K562 (cell line): ENCODE measurements around the gene MBD6. TPM values are rescaled to one million over a fixed set of nuclear protein-coding genes. Genes with fewer than 3 reads are reported as not detected.

Experiments used
- CREBBP ChIP-seq: IDR thresholded peaks from one replicate; pipeline ENCODE4 v1.6.1; 2012; ENCODE audit warnings: low read depth, mild to moderate bottlenecking, control low read depth, inconsistent platforms, low read length
- ELF4 ChIP-seq: fragments of 450-650 bp; formaldehyde crosslinking; IDR thresholded peaks from 2 replicates; pipeline ENCODE4 v1.4.0; 2022; ENCODE audit warnings: missing genetic modification characterization
- HNRNPLL ChIP-seq: fragments of 200-400 bp; formaldehyde crosslinking; IDR thresholded peaks from 2 replicates; pipeline ENCODE4 v1.6.1; 2017; ENCODE audit warnings: low read length, low read depth, mild to moderate bottlenecking; ENCODE audit not compliant: poor library complexity, severe bottlenecking
- ILK ChIP-seq: fragments of 450-650 bp; IDR thresholded peaks from 2 replicates; pipeline ENCODE4 v1.6.1; 2016; ENCODE audit warnings: missing genetic modification characterization, low read depth, mild to moderate bottlenecking, missing compliant biosample characterization, moderate library complexity, borderline replicate concordance
- NR2C1 ChIP-seq, 2 experiments: fragments of 450-650 bp; IDR thresholded peaks; 2 replicates each; pipeline ENCODE4 v1.6.1; 2017; ENCODE audit warnings: mild to moderate bottlenecking in 2 of 2, antibody characterized with exemption in 1 of 2, inconsistent platforms in 1 of 2, missing compliant biosample characterization in 1 of 2, missing genetic modification characterization in 1 of 2
- POLR2AphosphoS2 ChIP-seq: IDR thresholded peaks from 2 replicates; pipeline ENCODE4 v1.6.1; 2012; ENCODE audit warnings: low read length, improper control_type of control experiment
- POLR2AphosphoS5 ChIP-seq: IDR thresholded peaks from 2 replicates; pipeline ENCODE4 v1.6.1; 2011; ENCODE audit warnings: mild to moderate bottlenecking, low read depth, low read length, moderate library complexity; ENCODE audit not compliant: control insufficient read depth, insufficient read depth
- POLR3A ChIP-seq: IDR thresholded peaks from 2 replicates; pipeline ENCODE4 v1.6.1; 2011; ENCODE audit warnings: borderline replicate concordance, mild to moderate bottlenecking, moderate library complexity; ENCODE audit not compliant: insufficient read length, insufficient read depth; ENCODE audit errors: extremely low read depth
- PPARD ChIP-seq: fragments of 250-450 bp; sonication (Bioruptor Pico); IDR thresholded peaks from 2 replicates; pipeline ENCODE4 v1.8.0; 2022; ENCODE audit warnings: inconsistent platforms, mild to moderate bottlenecking, moderate library complexity
- RBFOX2 ChIP-seq: fragments of 200-400 bp; formaldehyde crosslinking; IDR thresholded peaks from 2 replicates; pipeline ENCODE4 v1.6.1; 2017; ENCODE audit warnings: low read depth, mild to moderate bottlenecking, low read length, moderate library complexity
- SUPT5H ChIP-seq: fragments of 450-650 bp; IDR thresholded peaks from 2 replicates; pipeline ENCODE4 v1.6.1; 2016
- XRCC4 ChIP-seq: IDR thresholded peaks from one replicate; pipeline ENCODE4 v1.6.1; 2011; ENCODE audit not compliant: insufficient read depth, insufficient read length; ENCODE audit errors: extremely low read depth
- YY1 ChIP-seq, 3 experiments: IDR thresholded peaks; 2 replicates each; pipeline ENCODE4 v1.6.1; 2011; ENCODE audit warnings: low read length in 2 of 3, mild to moderate bottlenecking in 2 of 3, moderate library complexity in 2 of 3, borderline replicate concordance in 1 of 3, control low read depth in 1 of 3, low read depth in 1 of 3; ENCODE audit not compliant: insufficient read depth in 3 of 3, insufficient replicate concordance in 2 of 3, control insufficient read depth in 1 of 3, insufficient read length in 1 of 3; ENCODE audit errors: extremely low read depth in 1 of 3
- ZBED1 ChIP-seq: IDR thresholded peaks from 2 replicates; pipeline ENCODE4 v1.6.1; 2014
- ZNF263 ChIP-seq: sonication (generic); formaldehyde crosslinking; IDR thresholded peaks from 2 replicates; pipeline ENCODE4 v1.8.0; 2022; ENCODE audit warnings: mild to moderate bottlenecking, missing genetic modification reagents, borderline replicate concordance
- ZNF384 ChIP-seq: IDR thresholded peaks from 2 replicates; pipeline ENCODE4 v1.6.1; 2012; ENCODE audit warnings: low read depth, low read length, improper control_type of control experiment
- polyA plus RNA-seq, 8 experiments: library from polyadenylated mRNA; depleted of rRNA in 4 of 8; stranded (reverse) in 5 of 8; unstranded in 3 of 8; fragments of >200 nt; fragmentation: Nextera tagmentation in 2 of 8; fragmentation: Illumina TruSeq in 1 of 8; extraction: Ambion mirVana in 2 of 8; extraction: Trizol in 1 of 8; gene quantifications; 2 replicates each; pipeline versions ENCODE4 v1.2.1 to v1.2.3, GENCODE V29; 2011 to 2014; ENCODE audit warnings: inconsistent platforms in 1 of 8, missing spikeins in 1 of 8
- total RNA-seq, 7 experiments: library from RNA; depleted of rRNA in 6 of 7; stranded (reverse); fragments of >200 nt in 6 of 7; fragmentation: Illumina TruSeq in 2 of 7; extraction: Trizol in 2 of 7; gene quantifications; 2 replicates each; pipeline versions ENCODE4 v1.2.1 to v1.2.3, GENCODE V29; 2011 to 2021; ENCODE audit warnings: low replicate concordance in 1 of 7
- TF ChIP-seq, protein P1 (sequence below): fragments of 250-450 bp; sonication (Bioruptor Pico); IDR thresholded peaks from 2 replicates; pipeline ENCODE4 v1.8.0; 2021; ENCODE audit warnings: borderline replicate concordance, mild to moderate bottlenecking, moderate library complexity; ENCODE audit not compliant: poor library complexity, severe bottlenecking
- TF ChIP-seq, protein P2 (sequence below), 2 experiments: fragments of 450-650 bp; IDR thresholded peaks; 2 replicates each; pipeline ENCODE4 v1.6.1; 2016
- TF ChIP-seq, protein P3 (sequence below): sonication (generic); formaldehyde crosslinking; IDR thresholded peaks from 2 replicates; pipeline ENCODE4 v1.8.0; 2023; ENCODE audit warnings: missing genetic modification reagents, mild to moderate bottlenecking, borderline replicate concordance

The MBD6 gene
- total and polyA plus RNA-seq, 9 of the 15 experiments (the other 6 are each of a cell fraction or from before 2014, with no cell fraction given) = 2.0 to 54.8 (median 3.8) TPM

DNA sequence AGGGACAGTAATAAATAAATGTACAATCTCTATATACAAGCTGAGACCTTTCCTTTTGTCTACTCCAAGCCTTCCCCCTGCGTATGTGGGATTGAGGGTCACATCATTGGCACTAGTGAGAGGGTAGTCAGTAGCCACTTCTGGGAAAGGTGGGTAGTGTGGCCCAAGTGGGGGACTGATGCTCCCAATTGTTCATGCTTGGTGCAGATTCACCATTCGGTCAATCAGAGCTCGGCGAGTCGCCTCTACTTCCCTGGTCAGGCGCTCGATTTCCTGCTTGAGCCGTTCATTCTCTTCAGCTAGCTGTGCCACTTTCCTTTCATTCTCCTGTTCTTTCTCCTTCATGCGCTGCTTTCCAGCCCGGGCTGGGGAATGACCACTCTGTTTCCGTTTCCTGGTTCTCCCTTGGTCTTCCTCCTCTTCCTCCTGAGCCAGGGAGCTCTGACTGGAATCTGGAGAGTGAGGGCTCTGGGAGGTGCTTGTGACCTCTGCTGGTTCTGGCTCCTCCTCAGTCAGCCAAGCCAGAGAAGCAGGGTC is 5.9 kb upstream of the MBD6 start (continued):
- TF ChIP-seq ZNF263 (CRISPR knock-in tag) (0 out of 2 replicates have a peak, but pooled peaks have one; percentile 15), POLR3A (no peak), HNRNPLL (no peak), XRCC4 (no peak), POLR2AphosphoS5 (peak; percentile 27; the same call in 1 of the 2 replicates), CREBBP (no peak), ELF4 (no peak), YY1 (IDR thresholded peaks at IDR 0.05; ENCODE audit: borderline replicate concordance in 1 of 3, control insufficient read depth in 1 of 3, extremely low read depth in 1 of 3, insufficient read depth in 3 of 3, insufficient read length in 1 of 3, insufficient replicate concordance in 2 of 3, low read depth in 1 of 3, low read length in 2 of 3) (no peak), RBFOX2 (peak; percentile 69), PPARD (CRISPR knock-in tag) (no peak), NR2C1 (IDR thresholded peaks at IDR 0.05) (no peak), NR2C1 (tag; IDR thresholded peaks at IDR 0.05) (no peak), SUPT5H (peak; percentile 49), POLR2AphosphoS2 (no peak; the same call in 1 of the 2 replicates), ZNF384 (no peak), ZBED1 (0 out of 2 replicates have a peak, but pooled peaks have one; percentile 45), ILK (tag) (no peak)
- TF ChIP-seq, protein P1, sequence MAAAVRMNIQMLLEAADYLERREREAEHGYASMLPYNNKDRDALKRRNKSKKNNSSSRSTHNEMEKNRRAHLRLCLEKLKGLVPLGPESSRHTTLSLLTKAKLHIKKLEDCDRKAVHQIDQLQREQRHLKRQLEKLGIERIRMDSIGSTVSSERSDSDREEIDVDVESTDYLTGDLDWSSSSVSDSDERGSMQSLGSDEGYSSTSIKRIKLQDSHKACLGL = no peak
- TF ChIP-seq, protein P2, sequence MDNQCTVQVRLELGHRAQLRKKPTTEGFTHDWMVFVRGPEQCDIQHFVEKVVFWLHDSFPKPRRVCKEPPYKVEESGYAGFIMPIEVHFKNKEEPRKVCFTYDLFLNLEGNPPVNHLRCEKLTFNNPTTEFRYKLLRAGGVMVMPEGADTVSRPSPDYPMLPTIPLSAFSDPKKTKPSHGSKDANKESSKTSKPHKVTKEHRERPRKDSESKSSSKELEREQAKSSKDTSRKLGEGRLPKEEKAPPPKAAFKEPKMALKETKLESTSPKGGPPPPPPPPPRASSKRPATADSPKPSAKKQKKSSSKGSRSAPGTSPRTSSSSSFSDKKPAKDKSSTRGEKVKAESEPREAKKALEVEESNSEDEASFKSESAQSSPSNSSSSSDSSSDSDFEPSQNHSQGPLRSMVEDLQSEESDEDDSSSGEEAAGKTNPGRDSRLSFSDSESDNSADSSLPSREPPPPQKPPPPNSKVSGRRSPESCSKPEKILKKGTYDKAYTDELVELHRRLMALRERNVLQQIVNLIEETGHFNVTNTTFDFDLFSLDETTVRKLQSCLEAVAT (IDR thresholded peaks at IDR 0.05) = peak in 1 of 2 experiments; percentile 63; a peak in 2 of 4 replicates
- TF ChIP-seq, protein P3, sequence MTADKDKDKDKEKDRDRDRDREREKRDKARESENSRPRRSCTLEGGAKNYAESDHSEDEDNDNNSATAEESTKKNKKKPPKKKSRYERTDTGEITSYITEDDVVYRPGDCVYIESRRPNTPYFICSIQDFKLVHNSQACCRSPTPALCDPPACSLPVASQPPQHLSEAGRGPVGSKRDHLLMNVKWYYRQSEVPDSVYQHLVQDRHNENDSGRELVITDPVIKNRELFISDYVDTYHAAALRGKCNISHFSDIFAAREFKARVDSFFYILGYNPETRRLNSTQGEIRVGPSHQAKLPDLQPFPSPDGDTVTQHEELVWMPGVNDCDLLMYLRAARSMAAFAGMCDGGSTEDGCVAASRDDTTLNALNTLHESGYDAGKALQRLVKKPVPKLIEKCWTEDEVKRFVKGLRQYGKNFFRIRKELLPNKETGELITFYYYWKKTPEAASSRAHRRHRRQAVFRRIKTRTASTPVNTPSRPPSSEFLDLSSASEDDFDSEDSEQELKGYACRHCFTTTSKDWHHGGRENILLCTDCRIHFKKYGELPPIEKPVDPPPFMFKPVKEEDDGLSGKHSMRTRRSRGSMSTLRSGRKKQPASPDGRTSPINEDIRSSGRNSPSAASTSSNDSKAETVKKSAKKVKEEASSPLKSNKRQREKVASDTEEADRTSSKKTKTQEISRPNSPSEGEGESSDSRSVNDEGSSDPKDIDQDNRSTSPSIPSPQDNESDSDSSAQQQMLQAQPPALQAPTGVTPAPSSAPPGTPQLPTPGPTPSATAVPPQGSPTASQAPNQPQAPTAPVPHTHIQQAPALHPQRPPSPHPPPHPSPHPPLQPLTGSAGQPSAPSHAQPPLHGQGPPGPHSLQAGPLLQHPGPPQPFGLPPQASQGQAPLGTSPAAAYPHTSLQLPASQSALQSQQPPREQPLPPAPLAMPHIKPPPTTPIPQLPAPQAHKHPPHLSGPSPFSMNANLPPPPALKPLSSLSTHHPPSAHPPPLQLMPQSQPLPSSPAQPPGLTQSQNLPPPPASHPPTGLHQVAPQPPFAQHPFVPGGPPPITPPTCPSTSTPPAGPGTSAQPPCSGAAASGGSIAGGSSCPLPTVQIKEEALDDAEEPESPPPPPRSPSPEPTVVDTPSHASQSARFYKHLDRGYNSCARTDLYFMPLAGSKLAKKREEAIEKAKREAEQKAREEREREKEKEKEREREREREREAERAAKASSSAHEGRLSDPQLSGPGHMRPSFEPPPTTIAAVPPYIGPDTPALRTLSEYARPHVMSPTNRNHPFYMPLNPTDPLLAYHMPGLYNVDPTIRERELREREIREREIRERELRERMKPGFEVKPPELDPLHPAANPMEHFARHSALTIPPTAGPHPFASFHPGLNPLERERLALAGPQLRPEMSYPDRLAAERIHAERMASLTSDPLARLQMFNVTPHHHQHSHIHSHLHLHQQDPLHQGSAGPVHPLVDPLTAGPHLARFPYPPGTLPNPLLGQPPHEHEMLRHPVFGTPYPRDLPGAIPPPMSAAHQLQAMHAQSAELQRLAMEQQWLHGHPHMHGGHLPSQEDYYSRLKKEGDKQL (CRISPR knock-in tag) = 0 out of 2 replicates have a peak, but pooled peaks have one; percentile 1
